Keratinocyte (primary cell): Measurements from ENCODE around the gene C16orf95. TPM values are rescaled to one million over a fixed set of nuclear protein-coding genes. Genes with fewer than 3 reads are reported as not detected.

Source experiments
- DNase-seq: peaks from one replicate; pipeline ENCODE4 v3.0.0-alpha.2; 2011; ENCODE audit warnings: low read depth, missing footprints, low spot score
- FAIRE-seq: peaks from 2 replicates; lab custom pipeline; 2011; peaks lifted over from hg19 to GRCh38; lab: Jason Lieb, UNC
- H2AFZ ChIP-seq: 2 replicates; pipeline ENCODE4 v1.6.0; 2012; ENCODE audit warnings: low read length, control low read depth, inconsistent platforms; ENCODE audit not compliant: control insufficient read depth
- H3K27ac ChIP-seq: 2 replicates; pipeline ENCODE4 v1.5.1; 2011; ENCODE audit warnings: low read length; ENCODE audit not compliant: control insufficient read depth, insufficient read depth
- H3K27me3 ChIP-seq: 3 replicates; pipeline ENCODE4 v1.6.0; 2011; ENCODE audit warnings: low read length; ENCODE audit not compliant: control insufficient read depth, insufficient read depth; ENCODE audit errors: extremely low read depth
- H3K36me3 ChIP-seq, 2 experiments: 2 replicates in 1 of 2; 3 replicates in 1 of 2; pipeline ENCODE4 v1.5.1; 2011; ENCODE audit warnings: low read length in 2 of 2, mild to moderate bottlenecking in 1 of 2; ENCODE audit not compliant: control insufficient read depth in 2 of 2, insufficient read depth in 2 of 2; ENCODE audit errors: extremely low read depth in 1 of 2
- H3K4me1 ChIP-seq: 3 replicates; pipeline ENCODE4 v1.5.1; 2011; ENCODE audit warnings: low read length; ENCODE audit not compliant: control insufficient read depth, insufficient read depth; ENCODE audit errors: extremely low read depth
- H3K4me2 ChIP-seq: 3 replicates; pipeline ENCODE4 v1.6.0; 2011; ENCODE audit warnings: low read depth, low read length; ENCODE audit not compliant: control insufficient read depth, insufficient read depth; ENCODE audit errors: extremely low read depth
- H3K4me3 ChIP-seq, 3 experiments: fragments of 200-600 bp in 1 of 3; sonication (generic) in 1 of 3; 2 replicates in 2 of 3; 3 replicates in 1 of 3; pipeline ENCODE4 v1.5.1; 2011 to 2016; ENCODE audit warnings: low read length in 3 of 3, mild to moderate bottlenecking in 3 of 3, control low read depth in 2 of 3, inconsistent platforms in 1 of 3, low read depth in 1 of 3, mixed read lengths in 1 of 3, mixed run types in 1 of 3, moderate library complexity in 1 of 3; ENCODE audit not compliant: control insufficient read depth in 2 of 3, insufficient read depth in 2 of 3; ENCODE audit errors: extremely low read depth in 1 of 3
- H3K79me2 ChIP-seq: 2 replicates; pipeline ENCODE4 v1.6.0; 2012; ENCODE audit warnings: low read length; ENCODE audit not compliant: control insufficient read depth, insufficient read depth
- H3K9ac ChIP-seq: 3 replicates; pipeline ENCODE4 v1.6.0; 2011; ENCODE audit warnings: low read length; ENCODE audit not compliant: control insufficient read depth, insufficient read depth; ENCODE audit errors: extremely low read depth
- H3K9me1 ChIP-seq: 3 replicates; pipeline ENCODE4 v1.6.0; 2011; ENCODE audit warnings: low read length; ENCODE audit not compliant: control insufficient read depth, insufficient read depth; ENCODE audit errors: extremely low read depth
- H3K9me3 ChIP-seq: 2 replicates; pipeline ENCODE4 v1.5.1; 2012; ENCODE audit warnings: low read depth, low read length; ENCODE audit not compliant: control insufficient read depth
- H4K20me1 ChIP-seq: 3 replicates; pipeline ENCODE4 v1.6.0; 2011; ENCODE audit warnings: low read length; ENCODE audit not compliant: control insufficient read depth, insufficient read depth; ENCODE audit errors: extremely low read depth
- EZH2 ChIP-seq: IDR thresholded peaks from one replicate; pipeline ENCODE4 v1.6.1; 2012; ENCODE audit warnings: inconsistent platforms, mild to moderate bottlenecking, low read length, moderate library complexity
- dilution Hi-C: fragments of 300-500 bp; cut with MboI; formaldehyde crosslinking; loops from one replicate; pipeline ENCODE4 v1.7.0; 2020; ENCODE audit warnings: low sequenced_read_pairs; ENCODE audit not compliant: extremely low pct_ligation_motif_present
- polyA plus RNA-seq, 5 experiments: library from polyadenylated mRNA; depleted of rRNA in 3 of 5; stranded (reverse) in 3 of 5; stranded (forward) in 1 of 5; unstranded in 1 of 5; fragments of >200 nt; gene quantifications; 1 replicate in 1 of 5; 2 replicates in 3 of 5; 3 replicates in 1 of 5; pipeline versions ENCODE4 v1.2.1 to v1.2.3, GENCODE V29; 2011 to 2012; ENCODE audit warnings: missing spikeins in 2 of 5, low read depth in 1 of 5, low replicate concordance in 1 of 5
- TF ChIP-seq, protein P1 (sequence below), 3 experiments: IDR thresholded peaks in 1 of 3; conservative IDR thresholded peaks in 1 of 3; optimal IDR thresholded peaks in 1 of 3; 2 replicates in 2 of 3; 3 replicates in 1 of 3; pipeline versions ENCODE3 to v1.5.1; 2011; ENCODE audit warnings: low read length in 3 of 3, mild to moderate bottlenecking in 3 of 3, moderate library complexity in 2 of 3, control low read depth in 1 of 3, inconsistent platforms in 1 of 3; ENCODE audit not compliant: insufficient read depth in 2 of 3; ENCODE audit errors: extremely low read depth in 1 of 3

The C16orf95 gene
- polyA plus RNA-seq, 1 donor (not counting 4 experiments of a cell fraction or from before 2014, with no cell fraction given) = 1.5 TPM

DNA sequence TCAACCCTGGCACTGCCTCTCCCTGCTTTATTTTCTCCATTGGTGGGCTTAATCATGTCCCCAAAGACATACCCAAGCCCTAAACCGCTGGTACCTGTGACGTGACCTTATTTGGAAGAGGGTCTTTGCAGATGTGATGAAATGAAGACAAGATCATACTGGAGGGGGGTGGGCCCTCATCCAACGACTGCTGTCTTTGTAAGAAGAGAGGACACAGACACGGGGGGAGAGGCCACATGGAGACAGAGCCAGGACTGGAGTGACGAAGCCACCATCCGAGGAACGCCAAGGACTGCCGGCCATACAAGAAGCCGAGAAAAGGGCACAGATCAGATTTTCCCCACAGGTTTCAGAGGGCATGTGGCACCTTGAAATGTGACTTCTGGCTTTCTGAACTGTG lies 62.5 kb downstream of the C16orf95 start:
- no peak overlapping the region for H3K4me2 ChIP-seq
- H3K4me3 ChIP-seq = no peak overlapping the region
- dilution Hi-C loops = loop anchor here (25.0 kb wide), 1 partner anchor 692 kb away; the partner anchor contains the start of genes FOXC2 and MTHFSD
- no peaks in the 10 kb centered on the region for H3K79me2 ChIP-seq
- H3K27me3 ChIP-seq = no peaks in the 10 kb centered on the region
- no peaks in the 10 kb centered on the region for H3K4me1 ChIP-seq
- H3K9me1 ChIP-seq = no peaks in the 10 kb centered on the region
- no peaks in the 10 kb centered on the region for H4K20me1 ChIP-seq
- no peak overlapping the region for H2AFZ ChIP-seq
- no peaks in the 10 kb centered on the region for H3K9me3 ChIP-seq
- TF ChIP-seq EZH2 = no peak
- TF ChIP-seq, protein P1, sequence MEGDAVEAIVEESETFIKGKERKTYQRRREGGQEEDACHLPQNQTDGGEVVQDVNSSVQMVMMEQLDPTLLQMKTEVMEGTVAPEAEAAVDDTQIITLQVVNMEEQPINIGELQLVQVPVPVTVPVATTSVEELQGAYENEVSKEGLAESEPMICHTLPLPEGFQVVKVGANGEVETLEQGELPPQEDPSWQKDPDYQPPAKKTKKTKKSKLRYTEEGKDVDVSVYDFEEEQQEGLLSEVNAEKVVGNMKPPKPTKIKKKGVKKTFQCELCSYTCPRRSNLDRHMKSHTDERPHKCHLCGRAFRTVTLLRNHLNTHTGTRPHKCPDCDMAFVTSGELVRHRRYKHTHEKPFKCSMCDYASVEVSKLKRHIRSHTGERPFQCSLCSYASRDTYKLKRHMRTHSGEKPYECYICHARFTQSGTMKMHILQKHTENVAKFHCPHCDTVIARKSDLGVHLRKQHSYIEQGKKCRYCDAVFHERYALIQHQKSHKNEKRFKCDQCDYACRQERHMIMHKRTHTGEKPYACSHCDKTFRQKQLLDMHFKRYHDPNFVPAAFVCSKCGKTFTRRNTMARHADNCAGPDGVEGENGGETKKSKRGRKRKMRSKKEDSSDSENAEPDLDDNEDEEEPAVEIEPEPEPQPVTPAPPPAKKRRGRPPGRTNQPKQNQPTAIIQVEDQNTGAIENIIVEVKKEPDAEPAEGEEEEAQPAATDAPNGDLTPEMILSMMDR (optimal IDR thresholded peaks at IDR 0.05 in 1 of 3, IDR thresholded peaks at IDR 0.05 in 1 of 3, conservative IDR thresholded peaks at IDR 0.05 in 1 of 3; ENCODE audit: extremely low read depth in 1 of 3, insufficient read depth in 2 of 3, low read length in 3 of 3) = no peak
- FAIRE-seq (no peak), DNase-seq (no peak)
- no peak overlapping the region for H3K9ac ChIP-seq
- no peaks in the 10 kb centered on the region for H3K36me3 ChIP-seq
- no peak overlapping the region for H3K27ac ChIP-seq

GRCh38 chr16:87254296-87254695 lies 62.9 kb downstream of the C16orf95 start:
- Histone ChIP-seq H3K4me1 (no peaks in the 10 kb centered on the region), H2AFZ (no peak overlapping the region), H3K79me2 (no peaks in the 10 kb centered on the region), H3K36me3 (no peaks in the 10 kb centered on the region), H3K4me2 (no peak overlapping the region), H3K27ac (no peak overlapping the region), H3K9me1 (no peaks in the 10 kb centered on the region), H4K20me1 (no peaks in the 10 kb centered on the region), H3K27me3 (no peaks in the 10 kb centered on the region), H3K9ac (no peak overlapping the region), H3K4me3 (no peak overlapping the region), H3K9me3 (no peaks in the 10 kb centered on the region)
- FAIRE-seq = no peak
- no peak for DNase-seq
- dilution Hi-C loops = loop anchor here (25.0 kb wide), 1 partner anchor 692 kb away; the partner anchor contains the start of genes FOXC2 and MTHFSD
- TF ChIP-seq EZH2 = no peak
- TF ChIP-seq, protein P1 (optimal IDR thresholded peaks at IDR 0.05 in 1 of 3, IDR thresholded peaks at IDR 0.05 in 1 of 3, conservative IDR thresholded peaks at IDR 0.05 in 1 of 3; ENCODE audit: extremely low read depth in 1 of 3, insufficient read depth in 2 of 3, low read length in 3 of 3) = no peak
